ENCODE data around the gene SPINT3. TPM values are rescaled to one million over a fixed set of nuclear protein-coding genes. Genes with fewer than 3 reads are reported as not detected.

SPINT3 gene, protein sequence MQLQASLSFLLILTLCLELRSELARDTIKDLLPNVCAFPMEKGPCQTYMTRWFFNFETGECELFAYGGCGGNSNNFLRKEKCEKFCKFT
- total RNA-seq (not detected in 2 replicates), polyA plus RNA-seq (not detected in 2 replicates), polyA minus RNA-seq (ENCODE audit: low replicate concordance) (not detected in 2 replicates)
- not detected in 2 replicates for polyA plus RNA-seq (2012)

DNA sequence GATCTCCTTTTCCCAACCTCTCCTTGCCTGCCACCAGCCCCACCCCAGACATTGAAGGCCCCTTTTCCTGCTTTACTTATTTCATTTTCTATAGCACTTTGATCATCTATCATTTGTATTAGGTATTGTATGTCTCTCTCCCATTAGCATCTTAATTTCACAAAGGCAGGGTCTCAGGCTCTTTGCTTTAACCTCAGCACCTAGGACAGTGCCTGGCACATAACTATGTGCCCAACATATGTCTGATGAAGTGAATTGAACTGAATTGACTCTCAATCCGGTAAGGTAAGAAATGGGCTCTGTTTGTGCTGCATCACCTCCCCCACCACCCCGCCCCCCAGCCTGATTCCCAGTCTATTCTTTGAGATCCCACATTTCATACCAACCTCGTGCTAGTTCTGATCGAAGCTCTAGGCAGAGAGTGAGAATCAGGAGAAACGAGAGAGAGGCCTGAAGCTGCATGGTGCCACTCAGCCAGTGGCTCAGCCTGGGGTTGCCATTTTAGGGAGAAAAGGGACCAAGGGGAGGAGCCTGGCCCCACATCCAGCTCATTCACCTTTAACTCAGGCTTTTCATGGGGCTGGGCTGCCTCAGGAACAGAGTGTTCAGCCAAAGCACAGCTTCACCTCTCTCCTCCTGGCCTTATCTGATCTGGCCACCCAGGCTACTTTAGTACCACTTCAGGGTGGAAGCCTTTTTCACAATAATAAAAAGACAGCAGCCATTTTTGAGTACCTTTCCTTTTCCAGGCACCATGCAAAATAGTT, at the start of gene SPINT3:
Gene SPINT3 (minus strand): TSS at position 476 of the 767 bp plus-strand sequence. CDS start 14 bp downstream, at position 462.
- no peaks in the 10 kb centered on the region for H3K79me2 ChIP-seq (ENCODE audit: control insufficient read depth, insufficient read depth, low read length)
- no peak within 1 kb of the TSS for H2AFZ ChIP-seq (ENCODE audit: low read length)
- no peaks in the 10 kb centered on the region for H3K27me3 ChIP-seq (ENCODE audit: control insufficient read depth, insufficient read depth, low read length)
- TF ChIP-seq, protein P1, sequence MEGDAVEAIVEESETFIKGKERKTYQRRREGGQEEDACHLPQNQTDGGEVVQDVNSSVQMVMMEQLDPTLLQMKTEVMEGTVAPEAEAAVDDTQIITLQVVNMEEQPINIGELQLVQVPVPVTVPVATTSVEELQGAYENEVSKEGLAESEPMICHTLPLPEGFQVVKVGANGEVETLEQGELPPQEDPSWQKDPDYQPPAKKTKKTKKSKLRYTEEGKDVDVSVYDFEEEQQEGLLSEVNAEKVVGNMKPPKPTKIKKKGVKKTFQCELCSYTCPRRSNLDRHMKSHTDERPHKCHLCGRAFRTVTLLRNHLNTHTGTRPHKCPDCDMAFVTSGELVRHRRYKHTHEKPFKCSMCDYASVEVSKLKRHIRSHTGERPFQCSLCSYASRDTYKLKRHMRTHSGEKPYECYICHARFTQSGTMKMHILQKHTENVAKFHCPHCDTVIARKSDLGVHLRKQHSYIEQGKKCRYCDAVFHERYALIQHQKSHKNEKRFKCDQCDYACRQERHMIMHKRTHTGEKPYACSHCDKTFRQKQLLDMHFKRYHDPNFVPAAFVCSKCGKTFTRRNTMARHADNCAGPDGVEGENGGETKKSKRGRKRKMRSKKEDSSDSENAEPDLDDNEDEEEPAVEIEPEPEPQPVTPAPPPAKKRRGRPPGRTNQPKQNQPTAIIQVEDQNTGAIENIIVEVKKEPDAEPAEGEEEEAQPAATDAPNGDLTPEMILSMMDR (conservative IDR thresholded peaks at IDR 0.05 in 1 of 2, IDR thresholded peaks at IDR 0.05 in 1 of 2; ENCODE audit: low read depth in 1 of 2, low read length in 2 of 2) = no peak
- TF ChIP-seq EZH2 (IDR thresholded peaks at IDR 0.05; ENCODE audit: low read length, missing control alignments) = no peak
- H3K9me3 ChIP-seq (ENCODE audit: control insufficient read depth, insufficient read depth, low read depth, low read length) = no peaks in the 10 kb centered on the region
- H3K9ac ChIP-seq (ENCODE audit: insufficient read depth, low read length) = no peak within 1 kb of the TSS
- H4K20me1 ChIP-seq (ENCODE audit: control insufficient read depth, extremely low read depth, insufficient read depth, low read length) = no peaks in the 10 kb centered on the region
- H3K4me2 ChIP-seq (ENCODE audit: extremely low read depth, insufficient read depth, low read length) = no peak within 1 kb of the TSS
- no peak for DNase-seq (ENCODE audit: low read depth in 2 of 2)
- no peaks in the 10 kb centered on the region for H3K4me1 ChIP-seq (ENCODE audit: control insufficient read depth, extremely low read depth, insufficient read depth, low read length)
- no peak within 1 kb of the TSS for H3K4me3 ChIP-seq (replicated peaks in 1 of 4; ENCODE audit: control extremely low read depth in 1 of 4, insufficient read depth in 1 of 4, low read depth in 3 of 4, low read length in 4 of 4)
- H3K36me3 ChIP-seq (ENCODE audit: control insufficient read depth, insufficient read depth, low read length) = no peaks in the 10 kb centered on the region
- no peak within 1 kb of the TSS for H3K27ac ChIP-seq (ENCODE audit: insufficient read depth, low read length)

DNA sequence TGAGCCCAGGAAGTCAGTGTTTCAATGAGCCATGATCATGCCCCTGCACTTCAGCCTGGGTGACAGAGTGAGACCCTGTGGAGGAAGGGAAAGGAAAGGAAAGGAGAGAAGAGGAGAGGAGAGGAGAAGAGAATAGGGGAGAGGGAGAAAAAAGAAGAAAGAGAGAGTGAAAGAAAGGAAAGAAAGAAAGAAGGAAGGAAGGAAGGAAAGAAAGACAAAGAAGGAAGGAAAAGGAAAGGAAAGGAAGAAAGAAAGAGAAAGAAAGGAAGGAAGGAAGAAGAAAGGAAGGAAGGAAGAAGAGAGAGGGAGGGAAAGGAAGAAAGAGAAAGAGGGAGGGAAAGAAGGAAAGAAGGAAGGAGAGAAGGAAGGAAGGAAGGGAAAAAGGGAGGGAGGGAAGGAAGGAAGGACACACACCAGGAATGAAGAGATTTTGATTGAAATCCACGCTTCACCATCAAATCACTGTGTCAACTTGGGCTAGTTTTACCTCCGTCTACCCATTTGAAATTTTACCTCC, 49.4 kb upstream of the SPINT3 start:
- Histone ChIP-seq H3K27ac (ENCODE audit: insufficient read depth, low read length) (no peak overlapping the region), H3K36me3 (ENCODE audit: control insufficient read depth, insufficient read depth, low read length) (no peaks in the 10 kb centered on the region), H3K4me2 (ENCODE audit: extremely low read depth, insufficient read depth, low read length) (no peak overlapping the region), H2AFZ (ENCODE audit: low read length) (no peak overlapping the region), H3K79me2 (ENCODE audit: control insufficient read depth, insufficient read depth, low read length) (no peaks in the 10 kb centered on the region), H3K27me3 (ENCODE audit: control insufficient read depth, insufficient read depth, low read length) (no peaks in the 10 kb centered on the region), H3K4me3 (replicated peaks in 1 of 4; ENCODE audit: control extremely low read depth in 1 of 4, insufficient read depth in 1 of 4, low read depth in 3 of 4, low read length in 4 of 4) (no peak overlapping the region), H4K20me1 (ENCODE audit: control insufficient read depth, extremely low read depth, insufficient read depth, low read length) (no peaks in the 10 kb centered on the region), H3K9me3 (ENCODE audit: control insufficient read depth, insufficient read depth, low read depth, low read length) (no peaks in the 10 kb centered on the region), H3K4me1 (ENCODE audit: control insufficient read depth, extremely low read depth, insufficient read depth, low read length) (no peaks in the 10 kb centered on the region), H3K9ac (ENCODE audit: insufficient read depth, low read length) (no peak overlapping the region)
- no peak for DNase-seq (ENCODE audit: low read depth in 2 of 2)
- TF ChIP-seq EZH2 (IDR thresholded peaks at IDR 0.05; ENCODE audit: low read length, missing control alignments) = no peak
- TF ChIP-seq, protein P1 (conservative IDR thresholded peaks at IDR 0.05 in 1 of 2, IDR thresholded peaks at IDR 0.05 in 1 of 2; ENCODE audit: low read depth in 1 of 2, low read length in 2 of 2) = no peak

- Histone ChIP-seq H3K27ac (ENCODE audit: insufficient read depth, low read length) (no peak overlapping the region), H4K20me1 (ENCODE audit: control insufficient read depth, extremely low read depth, insufficient read depth, low read length) (no peaks in the 10 kb centered on the region), H3K4me1 (ENCODE audit: control insufficient read depth, extremely low read depth, insufficient read depth, low read length) (no peaks in the 10 kb centered on the region), H3K36me3 (ENCODE audit: control insufficient read depth, insufficient read depth, low read length) (no peaks in the 10 kb centered on the region), H3K9me3 (ENCODE audit: control insufficient read depth, insufficient read depth, low read depth, low read length) (no peaks in the 10 kb centered on the region), H3K79me2 (ENCODE audit: control insufficient read depth, insufficient read depth, low read length) (no peaks in the 10 kb centered on the region), H3K27me3 (ENCODE audit: control insufficient read depth, insufficient read depth, low read length) (no peaks in the 10 kb centered on the region), H2AFZ (ENCODE audit: low read length) (no peak overlapping the region), H3K4me2 (ENCODE audit: extremely low read depth, insufficient read depth, low read length) (no peak overlapping the region), H3K4me3 (replicated peaks in 1 of 4; ENCODE audit: control extremely low read depth in 1 of 4, insufficient read depth in 1 of 4, low read depth in 3 of 4, low read length in 4 of 4) (no peak overlapping the region), H3K9ac (ENCODE audit: insufficient read depth, low read length) (no peak overlapping the region)
- TF ChIP-seq, protein P1 (conservative IDR thresholded peaks at IDR 0.05 in 1 of 2, IDR thresholded peaks at IDR 0.05 in 1 of 2; ENCODE audit: low read depth in 1 of 2, low read length in 2 of 2) = no peak
- TF ChIP-seq EZH2 (IDR thresholded peaks at IDR 0.05; ENCODE audit: low read length, missing control alignments) = no peak
- DNase-seq (ENCODE audit: low read depth in 2 of 2) = no peak
Observed at GRCh38 chr20:45555198-45555597, 39.8 kb upstream of the SPINT3 start.

Data from fibroblast of lung (primary cell).